AG08396 (cell line): ENCODE data around the gene FAM168B.
"Not testable (repeated sequence)": the region's sequence is repeated elsewhere in the genome, so short reads cannot be mapped to it uniquely, and the experiment has no call there.

Experiments
- DNase-seq: peaks from one replicate; pipeline ENCODE4 v3.0.0; 2012; ENCODE audit warnings: low spot score, mixed read lengths

Gene FAM168B

GRCh38 chr2:131094463-131095281 lies 1.4 kb upstream of the FAM168B start:
- DNase-seq: peak; percentile 12

GRCh38 chr2:131093696-131094462 lies 619 bp upstream of the FAM168B start:
- no peak for DNase-seq

GRCh38 chr2:131092458-131093005 lies 728 bp downstream of the FAM168B start:
- no peak for DNase-seq

DNA sequence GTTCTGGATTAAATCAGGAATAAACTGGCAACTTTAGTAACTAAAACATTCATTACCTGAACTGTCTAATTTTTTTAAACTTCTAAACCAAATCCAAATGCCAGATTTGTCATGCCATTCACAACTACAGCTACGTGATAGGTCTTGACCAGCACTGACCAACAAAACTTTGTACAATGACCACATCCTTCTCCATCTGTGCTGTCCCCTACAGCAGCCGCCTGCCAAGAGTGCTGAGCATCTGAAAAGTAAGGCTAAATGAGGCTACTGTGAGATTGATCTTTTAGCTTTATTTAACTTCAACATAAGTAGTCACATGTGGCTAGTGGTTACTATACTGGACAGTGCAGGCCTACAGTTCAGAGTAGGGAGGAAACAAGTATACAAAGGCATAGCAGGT lies 7.6 kb downstream of the FAM168B start:
- no peak for DNase-seq

- DNase-seq: no peak
These were observed 12.1 kb downstream of the FAM168B start for GRCh38 chr2:131081190-131081589.

- DNase-seq: not testable (repeated sequence)
These were observed 13.3 kb downstream of the FAM168B start for GRCh38 chr2:131079931-131080330.

DNA sequence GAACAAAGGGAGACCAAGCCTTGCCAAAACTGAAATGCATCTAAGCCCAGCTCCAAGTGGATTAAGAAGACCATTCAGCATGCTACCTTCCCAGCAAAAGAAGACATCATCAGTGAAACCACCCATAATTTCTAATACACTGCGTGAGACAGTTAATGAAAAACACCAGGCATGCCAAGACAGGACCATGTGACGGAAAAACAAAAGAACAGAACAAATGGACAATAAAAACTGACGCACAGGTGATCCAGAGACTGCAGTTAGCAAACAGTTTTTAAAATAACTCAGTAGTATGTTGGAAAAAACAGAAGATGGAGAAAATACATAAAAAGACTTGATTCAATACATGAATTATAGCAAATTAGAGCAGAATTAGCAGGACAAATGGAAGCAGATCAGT lies 15.3 kb downstream of the FAM168B start:
- no peak for DNase-seq

GRCh38 chr2:131077182-131077846 lies 15.9 kb downstream of the FAM168B start:
- no peak for DNase-seq

DNA sequence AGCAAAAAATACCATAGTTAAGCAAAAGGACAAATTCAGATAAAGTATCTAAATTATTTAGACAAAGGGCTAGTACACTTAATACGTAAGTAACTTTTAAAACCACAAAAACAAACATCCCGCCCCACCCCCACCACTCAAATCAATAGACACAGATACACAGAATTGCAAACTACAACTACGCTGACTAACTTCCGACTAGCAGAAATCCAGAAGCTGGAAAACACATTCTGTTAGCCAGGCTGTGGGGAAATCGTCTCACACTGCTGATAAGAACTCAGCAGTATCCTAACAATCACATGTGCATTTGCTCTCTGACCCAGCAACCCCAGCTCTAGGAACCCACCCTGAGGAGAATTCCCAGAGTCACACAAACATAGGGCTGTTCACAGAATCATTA lies 16.6 kb downstream of the FAM168B start:
- no peak for DNase-seq

DNA sequence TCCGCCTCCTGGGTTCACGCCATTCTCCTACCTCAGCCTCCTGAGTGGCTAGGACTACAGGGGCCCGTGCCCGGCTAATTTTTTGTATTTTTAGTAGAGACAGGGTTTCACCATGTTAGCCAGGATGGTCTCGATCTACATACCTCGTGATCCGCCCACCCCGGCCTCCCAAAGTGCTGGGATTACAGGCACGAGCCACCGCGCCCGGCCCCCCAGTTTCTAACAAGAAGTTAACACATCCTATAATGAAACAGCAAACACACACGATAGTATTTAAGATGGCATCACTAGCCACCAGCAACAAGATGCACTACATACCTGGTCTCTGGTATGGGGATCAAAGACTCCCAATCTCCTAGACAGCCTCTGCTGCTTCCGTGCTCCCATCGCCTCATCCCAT lies 17.7 kb downstream of the FAM168B start:
- not testable (repeated sequence) for DNase-seq

DNA sequence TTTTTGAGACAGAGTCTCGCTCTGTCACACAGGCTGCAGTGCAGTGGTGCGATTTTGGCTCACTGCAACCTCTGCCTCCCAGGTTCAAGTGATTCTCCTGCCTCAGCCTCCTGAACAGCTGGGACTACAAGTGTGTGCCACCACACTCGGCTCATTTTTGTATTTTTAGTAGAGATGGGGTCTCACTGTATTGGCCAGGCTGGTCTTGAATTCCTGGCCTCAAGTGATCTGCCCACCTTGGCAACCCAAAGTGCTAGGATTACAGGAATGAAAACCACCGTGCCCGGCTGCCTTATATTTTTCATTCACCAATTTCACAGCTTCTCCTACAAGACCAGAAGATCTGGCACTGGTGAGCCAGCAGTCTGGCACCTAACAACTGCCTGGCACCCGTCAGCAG lies 25.1 kb downstream of the FAM168B start:
- not testable (repeated sequence) for DNase-seq

DNA sequence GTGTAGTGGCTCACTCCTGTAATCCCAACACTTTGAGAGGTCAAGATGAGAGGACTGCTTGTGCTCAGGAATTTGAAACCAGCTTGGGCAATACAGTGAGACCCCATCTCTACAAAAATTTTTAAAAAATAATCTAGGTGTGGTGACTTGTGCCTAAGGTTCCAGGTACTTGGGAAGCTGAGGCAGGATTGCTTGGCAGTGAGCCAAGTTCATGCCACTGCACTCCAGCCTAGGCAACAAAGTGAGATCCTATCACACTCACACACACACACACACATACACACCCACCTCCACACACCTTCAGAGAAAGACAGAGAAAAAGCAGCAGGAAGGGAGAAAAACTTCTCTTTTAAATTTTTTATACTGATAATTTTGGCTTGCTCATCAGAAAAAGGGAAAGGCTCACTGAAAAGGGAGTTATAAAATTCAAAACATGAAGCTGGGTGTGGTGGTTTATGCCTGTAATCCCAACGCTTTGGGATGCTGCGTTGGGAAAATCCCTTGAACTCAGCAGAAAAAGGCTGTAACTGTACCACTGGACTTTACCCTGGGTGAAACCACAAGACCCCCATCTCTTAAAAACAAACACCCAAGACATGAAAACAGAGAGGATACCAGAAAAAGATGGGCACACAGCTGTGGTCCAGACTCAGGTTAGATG lies 25.7 kb downstream of the FAM168B start:
- no peak for DNase-seq

GRCh38 chr2:131064589-131065512 lies 28.4 kb downstream of the FAM168B start:
- no peak for DNase-seq

- DNase-seq: no peak
These were observed 29.6 kb downstream of the FAM168B start for GRCh38 chr2:131063501-131064283.

DNA sequence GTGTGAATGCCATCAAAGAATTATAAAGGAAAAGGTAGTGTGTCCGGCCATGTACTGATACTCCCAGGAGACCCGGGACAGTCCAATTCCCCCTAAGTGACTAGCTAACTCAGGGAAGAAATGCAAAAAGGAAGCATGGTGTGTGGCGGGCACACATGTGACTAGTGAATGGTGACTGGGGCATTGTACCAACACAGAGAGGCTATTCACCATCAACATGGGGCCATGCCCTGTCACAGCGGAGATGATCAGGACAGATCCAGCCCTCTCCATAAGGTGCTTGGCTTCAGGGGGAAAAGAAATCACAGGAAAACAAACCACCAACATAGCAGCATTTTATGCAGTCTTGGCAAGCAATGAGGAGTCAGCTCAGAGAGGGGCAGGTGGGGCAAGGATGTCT lies 34.3 kb downstream of the FAM168B start:
- no peak for DNase-seq

DNA sequence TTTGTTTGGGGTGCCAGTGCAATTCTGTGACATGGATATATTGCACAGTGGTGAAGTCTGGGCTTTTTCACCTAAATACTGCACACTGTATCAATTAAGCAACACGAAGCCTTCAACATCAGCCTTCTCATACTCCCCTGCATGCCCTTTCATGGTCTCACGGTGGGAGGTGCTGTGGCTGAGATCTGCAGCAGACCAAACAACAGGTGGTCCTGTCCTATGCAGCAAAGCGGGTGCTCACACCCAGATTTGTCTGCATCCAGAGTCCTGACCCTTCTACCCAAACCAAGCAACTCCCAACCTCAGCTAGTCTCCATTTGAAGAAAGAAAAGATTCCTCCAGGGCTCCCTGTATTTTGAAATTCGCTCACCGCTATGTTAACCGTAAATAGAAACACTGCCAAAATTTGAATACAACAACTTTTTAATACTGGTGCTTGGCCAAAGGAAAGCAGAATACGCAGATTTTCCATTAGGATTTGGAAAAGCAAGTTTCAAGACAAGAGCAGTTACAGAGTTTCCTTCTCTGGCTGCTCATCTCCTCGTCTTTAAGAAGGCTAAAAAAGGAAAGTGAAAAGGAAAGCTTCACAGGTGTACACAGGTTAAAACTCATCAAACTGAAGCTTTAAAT lies 34.9 kb downstream of the FAM168B start:
- no peak for DNase-seq

DNA sequence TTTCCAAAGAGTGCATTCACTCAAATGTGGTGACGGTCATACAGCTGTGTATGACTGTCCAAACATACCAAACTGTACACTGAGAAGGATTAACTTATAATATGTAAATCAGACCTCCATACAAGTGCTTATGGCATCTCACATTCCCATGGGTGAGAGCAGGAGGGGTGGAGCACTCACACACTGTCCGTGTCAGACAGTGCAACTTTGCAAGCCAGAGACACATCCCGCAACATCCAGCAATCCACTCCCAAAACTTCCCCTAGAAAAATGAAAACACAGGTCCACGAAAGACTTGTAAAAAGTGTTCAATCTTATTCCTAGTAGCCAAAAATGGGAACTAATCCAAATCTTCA lies 36.4 kb downstream of the FAM168B start:
- no peak for DNase-seq

GRCh38 chr2:131056204-131056931 lies 36.9 kb downstream of the FAM168B start:
- DNase-seq: no peak
